Activated gamma-delta T cell (primary cell): ENCODE data around the gene SIRT6.
A peak's percentile ranks its signal among the peaks of the same experiment; 100 is the strongest.
"Not testable (repeated sequence)": the region's sequence is repeated elsewhere in the genome, so short reads cannot be mapped to it uniquely, and the experiment has no call there.

Experiments used
- DNase-seq: peaks from one replicate; lab custom pipeline; 2025; lab: John Stamatoyannopoulos, UW

Gene SIRT6

DNA sequence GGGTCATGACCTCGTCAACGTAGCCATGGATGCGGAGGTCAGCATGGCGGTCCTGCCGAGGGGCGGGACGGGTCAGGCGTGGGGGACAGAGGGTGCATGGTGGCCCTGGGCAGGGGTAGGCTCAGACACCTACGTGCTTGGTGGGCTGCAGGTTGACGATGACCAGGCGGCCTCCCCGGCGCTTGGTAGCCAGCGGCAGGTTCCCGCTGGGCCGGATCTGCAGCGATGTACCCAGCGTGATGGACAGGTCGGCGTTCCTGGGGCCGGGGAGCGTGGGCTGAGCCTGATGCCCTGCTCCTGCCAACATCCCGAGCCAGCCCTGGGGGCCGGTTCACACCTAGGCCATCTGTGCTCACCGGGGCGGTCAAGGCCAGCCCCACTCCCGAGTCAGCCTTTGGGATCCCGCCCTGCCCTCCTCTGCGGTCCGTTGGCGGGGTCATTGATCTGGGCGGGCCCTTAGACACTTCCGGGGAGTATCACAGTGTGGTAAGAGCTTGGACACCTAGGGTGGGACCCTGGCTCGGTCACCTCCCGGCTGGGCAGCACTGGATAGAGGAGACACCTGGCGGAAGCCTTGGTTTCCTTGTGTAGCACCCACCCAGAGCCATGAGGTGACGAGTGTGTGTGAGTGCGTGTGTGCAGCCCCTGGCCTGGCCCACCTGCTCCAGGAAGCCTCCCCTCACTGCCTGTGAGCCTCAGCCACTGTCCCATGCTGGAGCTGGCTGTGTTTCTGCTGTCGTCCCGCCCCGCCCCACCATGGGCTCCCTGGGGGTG lies 7.3 kb downstream of the SIRT6 start:
- no peak for DNase-seq

GRCh38 chr19:4174213-4174894 lies 8.0 kb downstream of the SIRT6 start:
- no peak for DNase-seq

GRCh38 chr19:4173479-4174212 lies 8.7 kb downstream of the SIRT6 start:
- no peak for DNase-seq

GRCh38 chr19:4172861-4173473 lies 9.4 kb downstream of the SIRT6 start:
- DNase-seq = peak; percentile 45

GRCh38 chr19:4171676-4172075 lies 10.7 kb downstream of the SIRT6 start:
- no peak for DNase-seq

- no peak for DNase-seq
These were observed 18.1 kb downstream of the SIRT6 start for GRCh38 chr19:4164262-4164661.

- DNase-seq = no peak
These were observed 20.8 kb downstream of the SIRT6 start for GRCh38 chr19:4161415-4162077.

GRCh38 chr19:4157971-4158370 lies 24.4 kb downstream of the SIRT6 start:
- not testable (repeated sequence) for DNase-seq

DNA sequence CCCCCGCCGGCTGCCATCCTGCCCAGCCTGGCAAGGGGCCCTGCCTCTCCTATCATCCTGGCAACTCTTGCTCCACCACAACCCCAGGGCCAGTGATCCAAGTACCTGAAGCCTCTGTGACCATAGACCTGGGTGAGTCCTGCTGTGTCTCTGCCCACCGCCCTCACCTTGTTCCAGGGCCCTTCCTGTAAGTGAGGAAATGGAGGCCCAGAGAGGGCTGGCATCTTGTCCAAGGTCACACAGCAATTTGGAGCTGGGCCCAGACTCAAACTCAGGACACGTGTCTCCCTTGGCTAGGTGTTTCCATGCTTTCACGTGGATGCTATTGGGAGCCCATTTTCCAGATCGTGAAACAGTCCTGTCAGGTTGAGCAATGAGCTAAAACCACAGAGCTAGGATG lies 25.2 kb downstream of the SIRT6 start:
- DNase-seq = no peak

- DNase-seq = no peak
These were observed 27.6 kb downstream of the SIRT6 start for GRCh38 chr19:4154571-4155312.

- DNase-seq = no peak
These were observed 29.9 kb downstream of the SIRT6 start for GRCh38 chr19:4152241-4152998.

- DNase-seq = no peak
These were observed 30.7 kb downstream of the SIRT6 start for GRCh38 chr19:4151623-4152022.

DNA sequence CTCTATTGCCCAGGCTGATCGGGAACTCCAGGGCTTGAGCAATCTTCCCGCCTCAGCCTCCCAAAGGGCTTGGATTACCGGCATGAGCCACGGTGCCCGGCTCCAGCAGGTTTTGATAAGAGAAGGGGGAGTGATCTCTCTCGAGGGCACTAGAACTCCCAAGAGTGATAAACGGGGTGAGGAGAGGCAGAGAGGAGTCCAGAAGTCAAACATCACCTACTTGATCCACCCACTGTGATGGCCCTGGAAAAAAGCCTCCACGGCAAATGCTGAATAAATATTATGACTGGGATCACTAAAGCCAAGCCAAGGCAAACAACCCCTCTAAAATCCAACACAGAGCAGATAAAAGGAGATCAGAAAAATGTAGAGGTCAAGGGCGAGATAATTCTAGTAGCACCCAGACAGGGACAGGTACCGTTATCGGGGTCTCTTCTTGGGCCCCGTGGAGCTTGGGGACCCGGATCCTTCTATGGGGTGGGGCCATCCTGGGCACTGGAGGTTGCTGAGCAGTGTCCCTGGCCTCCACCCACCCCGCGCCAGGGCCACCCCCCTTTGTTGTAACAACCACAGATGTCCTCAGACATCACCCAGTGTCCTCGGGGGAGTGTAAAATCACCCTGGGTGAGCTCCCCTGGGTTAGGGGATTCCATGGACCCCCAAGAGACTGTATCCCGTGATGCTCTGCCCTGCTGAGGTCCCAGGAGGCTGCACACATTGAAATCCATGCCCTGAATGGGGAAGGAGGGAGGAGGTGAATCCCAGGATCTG lies 32.7 kb downstream of the SIRT6 start:
- no peak for DNase-seq

DNA sequence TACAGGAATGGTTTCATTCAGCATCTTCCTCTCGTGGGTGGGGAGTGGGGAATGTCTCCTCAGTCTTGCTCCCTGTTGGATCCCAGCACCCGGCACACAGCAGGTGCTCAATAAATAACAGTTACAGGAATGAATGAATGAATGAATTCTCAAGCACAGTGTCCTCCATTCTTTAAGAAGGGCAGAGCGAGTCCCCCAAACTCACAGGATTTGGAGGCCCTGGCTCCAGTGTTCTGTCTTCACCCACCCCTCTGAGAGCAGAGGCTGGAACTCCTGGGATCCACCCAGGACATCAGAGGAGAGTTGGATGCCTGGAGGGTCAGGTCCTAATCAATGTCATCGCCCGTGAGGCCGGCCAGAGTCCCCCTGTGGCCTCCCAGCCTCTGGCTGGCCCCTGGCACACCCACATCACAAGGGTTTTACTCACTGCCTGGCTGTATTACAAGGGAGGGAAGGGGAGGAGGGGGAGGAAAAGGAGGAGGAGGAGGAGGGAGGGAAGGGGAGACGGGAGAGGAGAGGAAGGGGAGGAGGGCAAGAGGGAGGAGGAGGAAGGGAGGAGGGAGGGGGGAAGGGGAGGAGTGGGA lies 37.6 kb downstream of the SIRT6 start:
- DNase-seq = no peak

DNA sequence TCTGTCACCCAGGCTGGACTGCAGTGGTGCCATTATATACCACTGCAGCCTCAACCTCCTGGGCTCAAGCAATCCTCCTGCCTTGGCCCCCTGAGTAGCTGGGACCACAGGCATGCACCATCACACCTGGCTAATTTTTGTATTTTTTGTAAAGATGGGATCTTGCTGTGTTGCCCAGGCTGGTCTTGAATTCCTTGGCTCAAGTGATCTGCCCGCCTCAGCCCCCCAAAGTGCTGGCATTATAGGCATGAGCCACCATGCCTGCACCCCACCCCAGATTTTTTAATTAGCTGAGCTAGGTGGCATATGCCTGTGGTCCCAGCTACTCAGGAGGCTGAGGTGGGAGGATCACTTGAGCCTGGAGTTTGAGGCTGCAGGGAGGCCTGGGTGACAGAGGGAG lies 39.4 kb downstream of the SIRT6 start:
- DNase-seq = not testable (repeated sequence)

- no peak for DNase-seq
These were observed 42.1 kb downstream of the SIRT6 start for GRCh38 chr19:4140237-4140711.

DNA sequence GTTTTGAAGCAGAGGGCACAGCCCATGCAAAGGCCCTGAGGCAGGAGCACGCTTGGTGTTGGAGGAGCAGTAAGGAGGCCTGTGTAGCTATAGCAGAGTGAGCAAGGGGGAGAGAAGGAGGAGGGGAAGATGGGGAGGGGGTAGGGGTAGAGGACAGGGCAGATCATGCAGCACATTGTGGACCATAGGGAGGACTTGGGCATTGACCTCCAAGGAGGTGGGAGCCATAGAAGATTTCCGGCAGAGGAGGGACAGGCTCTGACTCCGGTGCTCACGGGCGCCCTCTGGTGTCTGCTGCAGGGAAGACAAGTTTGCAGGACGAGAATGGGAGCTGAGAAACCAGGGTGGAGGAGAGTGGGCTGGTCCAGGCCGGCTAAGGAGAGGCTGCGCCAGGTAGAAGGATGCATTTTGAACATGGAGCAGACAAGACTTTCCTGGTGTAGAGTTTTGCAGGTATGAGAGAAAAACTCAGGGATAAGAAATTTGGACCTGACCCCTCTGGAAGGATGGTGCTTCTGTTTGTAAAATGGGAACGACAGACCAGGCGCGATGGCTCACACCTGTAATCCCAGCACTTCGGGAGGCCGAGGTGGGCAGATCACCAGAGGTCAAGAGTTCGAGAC lies 42.6 kb downstream of the SIRT6 start:
- DNase-seq = peak; percentile 37

GRCh38 chr19:4138445-4138844 lies 43.9 kb downstream of the SIRT6 start:
- DNase-seq = no peak

DNA sequence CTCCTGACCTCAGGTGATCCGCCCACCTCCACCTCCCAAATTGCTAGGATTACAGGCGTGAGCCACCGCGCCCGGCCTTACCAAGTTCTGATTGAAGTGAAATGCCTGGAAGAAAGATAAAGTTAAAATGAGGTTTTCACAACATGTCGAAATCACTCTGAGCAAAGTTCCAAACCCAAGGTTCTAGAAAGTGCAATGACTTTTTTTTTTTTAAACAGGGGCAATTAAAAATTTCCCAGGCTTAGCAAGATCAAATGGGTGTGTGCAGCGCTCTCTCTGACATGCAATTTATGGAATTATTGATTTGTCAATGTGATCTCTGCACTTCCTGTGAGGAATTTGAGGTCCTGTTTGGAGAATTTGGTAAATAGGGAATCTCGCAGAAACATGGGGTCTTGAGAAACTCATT lies 45.7 kb downstream of the SIRT6 start:
- no peak for DNase-seq
